GM23338 (cell line): ENCODE measurements around the gene RNF19B. TPM values are rescaled to one million over a fixed set of nuclear protein-coding genes. Genes with fewer than 3 reads are reported as not detected.

Experiments
- ATAC-seq: fragments of 200-7000 bp; cut with Tn5 transposase; 3 replicates; pipeline ENCODE4 v1.9.1; 2020
- DNase-seq: peaks from one replicate; pipeline ENCODE4 v3.0.0-alpha.2; 2015; ENCODE audit warnings: low spot score
- H2AFZ ChIP-seq: fragments of 200-600 bp; sonication (generic); 2 replicates; pipeline ENCODE4 v1.8.0; 2016; ENCODE audit warnings: antibody characterized with exemption, mild to moderate bottlenecking, moderate library complexity
- H3F3A ChIP-seq: fragments of 200-600 bp; sonication (generic); replicated peaks from 2 replicates; pipeline ENCODE4 v1.8.0; 2017; ENCODE audit warnings: antibody characterized with exemption, mixed run types, low read depth
- H3K27ac ChIP-seq: fragments of 200-600 bp; sonication (generic); 2 replicates; pipeline ENCODE4 v1.6.1; 2016; ENCODE audit warnings: low read depth
- H3K27me3 ChIP-seq: fragments of 200-600 bp; sonication (generic); 2 replicates; pipeline ENCODE4 v1.8.0; 2016; ENCODE audit warnings: mild to moderate bottlenecking, mixed run types, moderate library complexity; ENCODE audit not compliant: insufficient read depth
- H3K36me3 ChIP-seq: fragments of 200-600 bp; sonication (generic); 2 replicates; pipeline ENCODE4 v1.8.0; 2016; ENCODE audit warnings: mild to moderate bottlenecking; ENCODE audit not compliant: insufficient read depth
- H3K4me1 ChIP-seq: fragments of 200-600 bp; sonication (generic); 2 replicates; pipeline ENCODE4 v1.8.0; 2016; ENCODE audit warnings: mild to moderate bottlenecking, moderate library complexity; ENCODE audit not compliant: insufficient read depth
- H3K4me2 ChIP-seq: fragments of 200-600 bp; sonication (generic); 2 replicates; pipeline ENCODE4 v1.7.1; 2017; ENCODE audit warnings: mixed run types
- H3K4me3 ChIP-seq: fragments of 200-600 bp; sonication (generic); 2 replicates; pipeline ENCODE4 v1.6.1; 2016; ENCODE audit warnings: mixed run types
- H3K79me2 ChIP-seq: fragments of 200-600 bp; sonication (generic); replicated peaks from 2 replicates; pipeline ENCODE4 v1.8.0; 2017; ENCODE audit warnings: mild to moderate bottlenecking; ENCODE audit not compliant: insufficient read depth
- H3K9me2 ChIP-seq: fragments of 200-600 bp; sonication (generic); 2 replicates; pipeline ENCODE4 v1.8.0; 2017; ENCODE audit not compliant: insufficient read depth
- H4K20me1 ChIP-seq: fragments of 200-600 bp; sonication (generic); replicated peaks from 2 replicates; pipeline ENCODE4 v1.8.0; 2017; ENCODE audit warnings: mild to moderate bottlenecking; ENCODE audit not compliant: insufficient read depth
- H3K27ac Mint-ChIP-seq: 2 replicates; pipeline ENCODE4 v1.8.0; 2020; ENCODE audit warnings: inconsistent platforms, mild to moderate bottlenecking, moderate library complexity, mixed read lengths
- H3K27me3 Mint-ChIP-seq: 3 replicates; pipeline ENCODE4 v1.8.0; 2022; ENCODE audit warnings: low read depth, mild to moderate bottlenecking, moderate library complexity, mixed read lengths, inconsistent platforms; ENCODE audit not compliant: insufficient read depth, poor library complexity
- H3K36me3 Mint-ChIP-seq: 3 replicates; pipeline ENCODE4 v1.8.0; 2021; ENCODE audit warnings: low read depth, mild to moderate bottlenecking, inconsistent platforms, moderate library complexity, mixed read lengths
- H3K4me1 Mint-ChIP-seq: 3 replicates; pipeline ENCODE4 v1.8.0; 2020; ENCODE audit warnings: mild to moderate bottlenecking, inconsistent platforms, mixed read lengths
- H3K4me3 Mint-ChIP-seq: 3 replicates; pipeline ENCODE4 v1.8.0; 2021; ENCODE audit warnings: moderate library complexity, mild to moderate bottlenecking, inconsistent platforms, mixed read lengths
- H3K9me3 Mint-ChIP-seq: 3 replicates; pipeline ENCODE4 v1.8.0; 2020; ENCODE audit warnings: moderate library complexity, mild to moderate bottlenecking, inconsistent platforms, mixed read lengths
- CREB1 ChIP-seq: fragments of 250-450 bp; sonication (Bioruptor Pico); IDR thresholded peaks from 2 replicates; pipeline ENCODE4 v1.5.0; 2020; ENCODE audit warnings: low read depth, mild to moderate bottlenecking, moderate library complexity
- ETS1 ChIP-seq: IDR thresholded peaks from 2 replicates; pipeline ENCODE4 v1.6.1; 2016; ENCODE audit warnings: antibody characterized with exemption
- EZH2 ChIP-seq: fragments of 200-600 bp; sonication (generic); IDR thresholded peaks from one replicate; pipeline ENCODE4 v1.8.0; 2017; ENCODE audit warnings: antibody characterized with exemption, mild to moderate bottlenecking, low read depth; ENCODE audit not compliant: unreplicated experiment
- EZH2phosphoT487 ChIP-seq: fragments of 200-600 bp; sonication (generic); IDR thresholded peaks from one replicate; pipeline ENCODE4 v1.8.1; 2018; ENCODE audit warnings: antibody characterized with exemption; ENCODE audit not compliant: unreplicated experiment
- JUNB ChIP-seq: IDR thresholded peaks from one replicate; pipeline ENCODE4 v1.6.1; 2016; ENCODE audit warnings: antibody characterized with exemption; ENCODE audit not compliant: unreplicated experiment
- NANOG ChIP-seq: IDR thresholded peaks from 2 replicates; pipeline ENCODE4 v1.6.1; 2016; ENCODE audit warnings: antibody characterized with exemption, borderline replicate concordance
- POLR2AphosphoS5 ChIP-seq: IDR thresholded peaks from 2 replicates; pipeline ENCODE4 v1.6.1; 2016; ENCODE audit warnings: antibody characterized with exemption, low read depth
- STAT1 ChIP-seq: IDR thresholded peaks from one replicate; pipeline ENCODE4 v1.6.1; 2016; ENCODE audit warnings: antibody characterized with exemption; ENCODE audit not compliant: unreplicated experiment
- ZNF114 ChIP-seq: fragments of 250-450 bp; sonication (Bioruptor Pico); IDR thresholded peaks from 2 replicates; pipeline ENCODE4 v1.5.0; 2020; ENCODE audit warnings: mild to moderate bottlenecking, moderate library complexity
- ZNF331 ChIP-seq: fragments of 250-450 bp; sonication (Bioruptor Pico); IDR thresholded peaks from 2 replicates; pipeline ENCODE4 v1.5.0; 2020; ENCODE audit warnings: low read depth, mild to moderate bottlenecking, moderate library complexity
- ZNF462 ChIP-seq: fragments of 250-450 bp; sonication (Bioruptor Pico); IDR thresholded peaks from 2 replicates; pipeline ENCODE4 v1.5.0; 2020; ENCODE audit warnings: mild to moderate bottlenecking, moderate library complexity
- polyA plus RNA-seq: library from polyadenylated mRNA; unstranded; fragments of >200 nt; fragmentation: Nextera tagmentation; extraction: Ambion mirVana; gene quantifications from 2 replicates; pipeline ENCODE4 v1.2.1, GENCODE V29; 2016
- total RNA-seq: library from RNA; depleted of rRNA; stranded (reverse); fragments of >200 nt; shearing (Covaris generic); gene quantifications from 2 replicates; pipeline ENCODE4 v1.2.3, GENCODE V29; 2014
- TF ChIP-seq, protein P1 (sequence below), 2 experiments: fragments of 200-600 bp in 1 of 2; sonication (generic) in 1 of 2; conservative IDR thresholded peaks; 2 replicates each; pipeline versions ENCODE4 v1.5.1 to v1.6.1; 2016 to 2017; ENCODE audit warnings: antibody characterized with exemption in 2 of 2, low read depth in 2 of 2, mild to moderate bottlenecking in 2 of 2, moderate library complexity in 1 of 2
- TF ChIP-seq, protein P2 (sequence below): IDR thresholded peaks from one replicate; pipeline ENCODE4 v1.6.1; 2018; ENCODE audit warnings: antibody characterized with exemption; ENCODE audit not compliant: unreplicated experiment

The RNF19B gene
- total and polyA plus RNA-seq, 2 experiments from 2014 or later: 2.9 to 11.9 TPM

GRCh38 chr1:32953495-32953894 lies 11.1 kb downstream of the RNF19B start:
- no peaks in the 10 kb centered on the region for H3K27me3 ChIP-seq
- no peak for TF ChIP-seq CREB1 (CRISPR knock-in tag)
- TF ChIP-seq ZNF331: no peak
- TF ChIP-seq POLR2AphosphoS5: no peak
- no peak for TF ChIP-seq ZNF462 (CRISPR knock-in tag)
- TF ChIP-seq ETS1: no peak
- TF ChIP-seq STAT1: no peak
- TF ChIP-seq EZH2phosphoT487: no peak
- TF ChIP-seq EZH2: no peak
- TF ChIP-seq, protein P1, sequence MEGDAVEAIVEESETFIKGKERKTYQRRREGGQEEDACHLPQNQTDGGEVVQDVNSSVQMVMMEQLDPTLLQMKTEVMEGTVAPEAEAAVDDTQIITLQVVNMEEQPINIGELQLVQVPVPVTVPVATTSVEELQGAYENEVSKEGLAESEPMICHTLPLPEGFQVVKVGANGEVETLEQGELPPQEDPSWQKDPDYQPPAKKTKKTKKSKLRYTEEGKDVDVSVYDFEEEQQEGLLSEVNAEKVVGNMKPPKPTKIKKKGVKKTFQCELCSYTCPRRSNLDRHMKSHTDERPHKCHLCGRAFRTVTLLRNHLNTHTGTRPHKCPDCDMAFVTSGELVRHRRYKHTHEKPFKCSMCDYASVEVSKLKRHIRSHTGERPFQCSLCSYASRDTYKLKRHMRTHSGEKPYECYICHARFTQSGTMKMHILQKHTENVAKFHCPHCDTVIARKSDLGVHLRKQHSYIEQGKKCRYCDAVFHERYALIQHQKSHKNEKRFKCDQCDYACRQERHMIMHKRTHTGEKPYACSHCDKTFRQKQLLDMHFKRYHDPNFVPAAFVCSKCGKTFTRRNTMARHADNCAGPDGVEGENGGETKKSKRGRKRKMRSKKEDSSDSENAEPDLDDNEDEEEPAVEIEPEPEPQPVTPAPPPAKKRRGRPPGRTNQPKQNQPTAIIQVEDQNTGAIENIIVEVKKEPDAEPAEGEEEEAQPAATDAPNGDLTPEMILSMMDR (conservative IDR thresholded peaks at IDR 0.05; ENCODE audit: low read depth in 2 of 2): no peak
- TF ChIP-seq JUNB: no peak
- no peak for TF ChIP-seq ZNF114
- no peak for TF ChIP-seq NANOG
- TF ChIP-seq, protein P2, sequence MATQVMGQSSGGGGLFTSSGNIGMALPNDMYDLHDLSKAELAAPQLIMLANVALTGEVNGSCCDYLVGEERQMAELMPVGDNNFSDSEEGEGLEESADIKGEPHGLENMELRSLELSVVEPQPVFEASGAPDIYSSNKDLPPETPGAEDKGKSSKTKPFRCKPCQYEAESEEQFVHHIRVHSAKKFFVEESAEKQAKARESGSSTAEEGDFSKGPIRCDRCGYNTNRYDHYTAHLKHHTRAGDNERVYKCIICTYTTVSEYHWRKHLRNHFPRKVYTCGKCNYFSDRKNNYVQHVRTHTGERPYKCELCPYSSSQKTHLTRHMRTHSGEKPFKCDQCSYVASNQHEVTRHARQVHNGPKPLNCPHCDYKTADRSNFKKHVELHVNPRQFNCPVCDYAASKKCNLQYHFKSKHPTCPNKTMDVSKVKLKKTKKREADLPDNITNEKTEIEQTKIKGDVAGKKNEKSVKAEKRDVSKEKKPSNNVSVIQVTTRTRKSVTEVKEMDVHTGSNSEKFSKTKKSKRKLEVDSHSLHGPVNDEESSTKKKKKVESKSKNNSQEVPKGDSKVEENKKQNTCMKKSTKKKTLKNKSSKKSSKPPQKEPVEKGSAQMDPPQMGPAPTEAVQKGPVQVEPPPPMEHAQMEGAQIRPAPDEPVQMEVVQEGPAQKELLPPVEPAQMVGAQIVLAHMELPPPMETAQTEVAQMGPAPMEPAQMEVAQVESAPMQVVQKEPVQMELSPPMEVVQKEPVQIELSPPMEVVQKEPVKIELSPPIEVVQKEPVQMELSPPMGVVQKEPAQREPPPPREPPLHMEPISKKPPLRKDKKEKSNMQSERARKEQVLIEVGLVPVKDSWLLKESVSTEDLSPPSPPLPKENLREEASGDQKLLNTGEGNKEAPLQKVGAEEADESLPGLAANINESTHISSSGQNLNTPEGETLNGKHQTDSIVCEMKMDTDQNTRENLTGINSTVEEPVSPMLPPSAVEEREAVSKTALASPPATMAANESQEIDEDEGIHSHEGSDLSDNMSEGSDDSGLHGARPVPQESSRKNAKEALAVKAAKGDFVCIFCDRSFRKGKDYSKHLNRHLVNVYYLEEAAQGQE: no peak
- Mint-ChIP-seq H3K36me3 (no peaks in the 10 kb centered on the region), H3K4me1 (no peaks in the 10 kb centered on the region), H3K4me3 (no peak overlapping the region), H3K9me3 (no peaks in the 10 kb centered on the region), H3K27ac (no peak overlapping the region), H3K27me3 (no peaks in the 10 kb centered on the region)
- DNase-seq (no peak), ATAC-seq (no peak)
- H3K4me1 ChIP-seq: no peaks in the 10 kb centered on the region
- H3K9me2 ChIP-seq: no peaks in the 10 kb centered on the region
- H2AFZ ChIP-seq: no peak overlapping the region
- H3K79me2 ChIP-seq: peaks cover 38% of the 10 kb centered on the region; the same call in 1 of the 2 replicates
- H3K4me3 ChIP-seq: no peak overlapping the region
- no peaks in the 10 kb centered on the region for H3F3A ChIP-seq
- peaks cover 18% of the 10 kb centered on the region for H4K20me1 ChIP-seq
- no peak overlapping the region for H3K4me2 ChIP-seq
- H3K27ac ChIP-seq: no peak overlapping the region
- H3K36me3 ChIP-seq: no peaks in the 10 kb centered on the region
